K562 (cell line): ENCODE results near the gene TMPRSS9. TPM values are rescaled to one million over a fixed set of nuclear protein-coding genes. Genes with fewer than 3 reads are reported as not detected.

ENCODE experiments used
- ATAC-seq: fragments of 200-7000 bp; cut with Tn5 transposase; 3 replicates; pipeline ENCODE4 v1.9.1; 2020; ENCODE audit warnings: moderate library complexity
- BruUV-seq: library from RNA; stranded (reverse); fragments of 400-500 nt; replicated peaks from 2 replicates; lab custom pipeline; 2021; lab: Mats Ljungman, UMichigan
- CTCF ChIA-PET: fragments of 300-600 bp; formaldehyde crosslinking; extraction: SDS; loops from one replicate; lab custom pipeline; 2021; ENCODE audit warnings: low intra/inter-chr PET ratio; lab: Yijun Ruan, JAX
- POLR2A ChIA-PET: fragments of 300-600, 350-650 bp; sonication (Branson Sonifier 250); formaldehyde crosslinking; extraction: SDS; loops from one replicate; lab custom pipeline; 2021; ENCODE audit warnings: antibody characterized with exemption, inconsistent platforms; lab: Yijun Ruan, JAX
- DNase-seq, 4 experiments: peaks; one replicate each; pipeline versions ENCODE4 v3.0.0 to v3.0.0-alpha.2; 2011 to 2018; ENCODE audit warnings: low spot score in 3 of 4, mixed read lengths in 3 of 4; ENCODE audit errors: extremely low read depth in 1 of 4
- FAIRE-seq: peaks from 2 replicates; lab custom pipeline; 2011; peaks lifted over from hg19 to GRCh38; lab: Jason Lieb, UNC
- H2AFZ ChIP-seq: 2 replicates; pipeline ENCODE4 v1.6.0; 2011; ENCODE audit warnings: low read depth, low read length, control low read depth, inconsistent platforms
- H3K27ac ChIP-seq: fragments of 200-600 bp; 3 replicates; pipeline ENCODE4 v1.8.0; 2011; ENCODE audit warnings: low read depth, mild to moderate bottlenecking, control low read depth, inconsistent platforms, low read length, moderate library complexity, mixed read lengths; ENCODE audit errors: extremely low read depth
- H3K27me3 ChIP-seq, 2 experiments: fragments of 300-600 bp in 1 of 2; 2 replicates in 1 of 2; 3 replicates in 1 of 2; pipeline versions ENCODE4 v1.6.0 to v1.8.0; 2011; ENCODE audit warnings: inconsistent platforms in 2 of 2, low read length in 2 of 2, mild to moderate bottlenecking in 1 of 2, mixed read lengths in 1 of 2, moderate library complexity in 1 of 2; ENCODE audit not compliant: control insufficient read depth in 2 of 2, insufficient read depth in 2 of 2
- H3K36me3 ChIP-seq: fragments of 300-600 bp; 3 replicates; pipeline ENCODE4 v1.8.0; 2011; ENCODE audit warnings: mild to moderate bottlenecking, low read length, inconsistent platforms; ENCODE audit not compliant: control insufficient read depth, insufficient read depth
- H3K4me1 ChIP-seq, 2 experiments: fragments of 200-600 bp in 1 of 2; replicated peaks in 1 of 2; 2 replicates in 1 of 2; 3 replicates in 1 of 2; pipeline versions ENCODE4 v1.5.1 to v1.8.0; 2011; ENCODE audit warnings: inconsistent platforms in 2 of 2, low read length in 2 of 2, mild to moderate bottlenecking in 1 of 2, mixed read lengths in 1 of 2, moderate library complexity in 1 of 2; ENCODE audit not compliant: control insufficient read depth in 2 of 2, insufficient read depth in 2 of 2
- H3K4me2 ChIP-seq: 2 replicates; pipeline ENCODE4 v1.6.1; 2011; ENCODE audit warnings: low read length, control low read depth, inconsistent platforms, mixed read lengths; ENCODE audit not compliant: insufficient read depth
- H3K4me3 ChIP-seq: fragments of 200-600 bp; sonication (generic), shearing (Covaris generic); 2 replicates; pipeline ENCODE4 v1.5.1; 2016; ENCODE audit warnings: control low read depth, inconsistent platforms
- H3K79me2 ChIP-seq: fragments of 200-600 bp; 3 replicates; pipeline ENCODE4 v1.8.0; 2011; ENCODE audit warnings: low read length, inconsistent platforms; ENCODE audit not compliant: control insufficient read depth, insufficient read depth
- H3K9ac ChIP-seq, 2 experiments: 2 replicates each; pipeline versions ENCODE4 v1.6.0 to v1.6.1; 2011; ENCODE audit warnings: low read depth in 2 of 2, low read length in 2 of 2, control low read depth in 1 of 2, inconsistent platforms in 1 of 2, mild to moderate bottlenecking in 1 of 2, mixed read lengths in 1 of 2; ENCODE audit not compliant: insufficient read depth in 1 of 2
- H3K9me1 ChIP-seq: one replicate; pipeline ENCODE4 v1.6.0; 2011; ENCODE audit warnings: inconsistent platforms, mild to moderate bottlenecking, low read length, moderate library complexity; ENCODE audit not compliant: control insufficient read depth, insufficient read depth
- H3K9me3 ChIP-seq: replicated peaks from 2 replicates; pipeline ENCODE4 v1.5.1; 2011; ENCODE audit warnings: low read depth, low read length, inconsistent platforms; ENCODE audit not compliant: control insufficient read depth, insufficient read depth
- H4K20me1 ChIP-seq: replicated peaks from 2 replicates; pipeline ENCODE4 v1.6.1; 2011; ENCODE audit warnings: low read length, inconsistent platforms, mixed read lengths; ENCODE audit not compliant: control insufficient read depth, insufficient read depth
- ATF1 ChIP-seq, 2 experiments: fragments of 450-650 bp in 1 of 2; IDR thresholded peaks; 2 replicates each; pipeline ENCODE4 v1.6.1; 2016; ENCODE audit warnings: missing compliant biosample characterization in 1 of 2, missing genetic modification characterization in 1 of 2
- ESRRA ChIP-seq: fragments of 450-650 bp; IDR thresholded peaks from 2 replicates; pipeline ENCODE4 v1.6.1; 2014; ENCODE audit warnings: low read depth, mild to moderate bottlenecking, moderate library complexity, borderline replicate concordance
- MTA2 ChIP-seq: fragments of 450-650 bp; IDR thresholded peaks from 2 replicates; pipeline ENCODE4 v1.6.1; 2016; ENCODE audit warnings: low read depth
- MYNN ChIP-seq, 2 experiments: sonication (generic); formaldehyde crosslinking in 1 of 2; IDR thresholded peaks; 2 replicates each; pipeline versions ENCODE4 v1.5.0 to v1.6.1; 2016 to 2020; ENCODE audit warnings: antibody characterized with exemption in 1 of 2, missing genetic modification reagents in 1 of 2
- POLR2B ChIP-seq: fragments of 450-650 bp; IDR thresholded peaks from 2 replicates; pipeline ENCODE4 v1.6.1; 2018; ENCODE audit warnings: low read depth; ENCODE audit not compliant: partially characterized antibody
- POLR2G ChIP-seq: fragments of 200-400 bp; formaldehyde crosslinking; IDR thresholded peaks from 2 replicates; pipeline ENCODE4 v1.6.1; 2017; ENCODE audit warnings: low read depth, mild to moderate bottlenecking, antibody characterized with exemption, low read length, moderate library complexity
- SNIP1 ChIP-seq: fragments of 450-650 bp; IDR thresholded peaks from 2 replicates; pipeline ENCODE4 v1.7.1; 2017; ENCODE audit warnings: low read depth, mild to moderate bottlenecking
- SUPT5H ChIP-seq: fragments of 450-650 bp; IDR thresholded peaks from 2 replicates; pipeline ENCODE4 v1.6.1; 2016
- ZNF431 ChIP-seq: sonication (generic); formaldehyde crosslinking; IDR thresholded peaks from 2 replicates; pipeline ENCODE4 v1.8.0; 2022; ENCODE audit warnings: mild to moderate bottlenecking, missing genetic modification reagents
- WGBS: fragments of 100-300 bp; shearing (Covaris generic); methylation state at CpG from one replicate; pipeline ENCODE4 v1.1.6; 2016; ENCODE audit warnings: low coverage, mixed read lengths; ENCODE audit not compliant: insufficient coverage; ENCODE audit errors: missing lambda C conversion rate; 5-methylcytosine and 5-hydroxymethylcytosine counted together
- in situ Hi-C: fragments of 300-500 bp; cut with MboI; formaldehyde crosslinking; loops from 4 replicates; pipeline ENCODE4 v1.15.0; 2018; ENCODE audit warnings: inconsistent platforms, mixed read lengths
- intact Hi-C: fragments of 100-400 bp; cut with micrococcal nuclease; formaldehyde crosslinking; loops from 2 replicates; pipeline ENCODE4 v1.14.2; 2022
- polyA plus RNA-seq, 8 experiments: library from polyadenylated mRNA; depleted of rRNA in 4 of 8; stranded (reverse) in 5 of 8; unstranded in 3 of 8; fragments of >200 nt; fragmentation: Nextera tagmentation in 2 of 8; fragmentation: Illumina TruSeq in 1 of 8; extraction: Ambion mirVana in 2 of 8; extraction: Trizol in 1 of 8; gene quantifications; 2 replicates each; pipeline versions ENCODE4 v1.2.1 to v1.2.3, GENCODE V29; 2011 to 2014; ENCODE audit warnings: inconsistent platforms in 1 of 8, missing spikeins in 1 of 8
- total RNA-seq, 7 experiments: library from RNA; depleted of rRNA in 6 of 7; stranded (reverse); fragments of >200 nt in 6 of 7; fragmentation: Illumina TruSeq in 2 of 7; extraction: Trizol in 2 of 7; gene quantifications; 2 replicates each; pipeline versions ENCODE4 v1.2.1 to v1.2.3, GENCODE V29; 2011 to 2021; ENCODE audit warnings: low replicate concordance in 1 of 7
- TF ChIP-seq, protein P1 (sequence below): fragments of 250-450 bp; sonication (Bioruptor Pico); IDR thresholded peaks from 2 replicates; pipeline ENCODE4 v1.8.0; 2021; ENCODE audit warnings: mild to moderate bottlenecking, moderate library complexity
- TF ChIP-seq, protein P2 (sequence below): fragments of 450-650 bp; IDR thresholded peaks from 2 replicates; pipeline ENCODE4 v1.6.1; 2016; ENCODE audit warnings: mild to moderate bottlenecking
- TF ChIP-seq, protein P3 (sequence below): fragments of 450-650 bp; formaldehyde crosslinking; IDR thresholded peaks from 2 replicates; pipeline ENCODE4 v1.4.0; 2020; ENCODE audit warnings: mild to moderate bottlenecking
- TF ChIP-seq, protein P4 (sequence below): fragments of 450-650 bp; IDR thresholded peaks from 2 replicates; pipeline ENCODE4 v1.7.1; 2018; ENCODE audit warnings: mild to moderate bottlenecking, low read depth; ENCODE audit not compliant: partially characterized antibody
- TF ChIP-seq, protein P5 (sequence below): sonication (generic); formaldehyde crosslinking; IDR thresholded peaks from 2 replicates; pipeline ENCODE4 v1.8.0; 2022; ENCODE audit warnings: mild to moderate bottlenecking, missing genetic modification reagents

The TMPRSS9 gene
- total and polyA plus RNA-seq, 9 of the 15 experiments (the other 6 are each of a cell fraction or from before 2014, with no cell fraction given), result 0.01 to 0.03 TPM; not detected in 7

DNA sequence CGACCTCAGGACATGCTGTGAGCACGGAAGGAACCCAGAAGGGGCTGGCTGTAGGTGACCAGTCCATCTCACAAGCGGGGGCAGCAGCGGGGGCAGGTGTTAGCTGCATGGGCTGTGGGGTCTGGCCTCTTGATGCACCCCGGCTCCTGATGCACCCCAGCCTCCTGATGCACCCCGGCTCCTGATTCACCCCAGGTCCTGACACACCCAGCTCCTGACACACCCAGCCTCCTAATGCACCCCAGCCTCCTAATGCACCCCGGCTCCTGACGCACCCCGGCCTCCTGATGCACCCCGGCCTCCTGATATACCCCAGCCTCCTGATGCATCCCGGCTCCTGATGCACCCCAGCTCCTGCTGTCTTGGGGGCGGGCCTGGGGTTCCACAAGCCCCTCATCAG lies 39.1 kb upstream of the TMPRSS9 start:
- no peak for FAIRE-seq
- intact Hi-C loops (loop anchor here (10.0 kb wide), 1 partner anchor 64 kb away; no protein-coding TSS in a partner anchor), in situ Hi-C loops (no loop called here)
- H3K27me3 ChIP-seq, result no peaks in the 10 kb centered on the region
- H3K4me3 ChIP-seq, result no peak overlapping the region
- no peak for ATAC-seq
- CTCF ChIA-PET, result no interaction called here
- peaks cover 3 to 52% of the 10 kb centered on the region in 2 experiments; a peak in 3 of 5 replicates for H3K4me1 ChIP-seq
- no peaks in the 10 kb centered on the region for H3K9me1 ChIP-seq
- no peaks in the 10 kb centered on the region for H4K20me1 ChIP-seq
- no peak for DNase-seq
- WGBS, result 79% methylated on average over 12 of the region's 12 CpGs
- no peak overlapping the region for H2AFZ ChIP-seq
- no peak overlapping the region for H3K4me2 ChIP-seq
- POLR2A ChIA-PET, result interaction anchor here (0.8 to 1.6 kb wide), 2 partner anchors 44 to 87 kb away, joined by 3 to 4 read pairs; no protein-coding TSS in a partner anchor
- BruUV-seq, result no TSS peak
- H3K9ac ChIP-seq, result no peak overlapping the region
- no peaks in the 10 kb centered on the region for H3K9me3 ChIP-seq
- peaks cover 12% of the 10 kb centered on the region for H3K79me2 ChIP-seq
- H3K27ac ChIP-seq, result no peak overlapping the region
- peaks cover 42% of the 10 kb centered on the region; the same call in 2 of the 3 replicates for H3K36me3 ChIP-seq
- TF ChIP-seq SNIP1 (no peak), POLR2B (peak; percentile 47), POLR2G (peak; percentile 56), MYNN (IDR thresholded peaks at IDR 0.05) (peak; percentile 52), MYNN (CRISPR knock-in tag; IDR thresholded peaks at IDR 0.05) (no peak), ATF1 (CRISPR knock-in tag; IDR thresholded peaks at IDR 0.05) (no peak), ATF1 (tag; IDR thresholded peaks at IDR 0.05) (no peak), ZNF431 (CRISPR knock-in tag) (no peak), SUPT5H (peak; percentile 47; the same call in 1 of the 2 replicates), ESRRA (no peak), MTA2 (no peak)
- TF ChIP-seq, protein P1, sequence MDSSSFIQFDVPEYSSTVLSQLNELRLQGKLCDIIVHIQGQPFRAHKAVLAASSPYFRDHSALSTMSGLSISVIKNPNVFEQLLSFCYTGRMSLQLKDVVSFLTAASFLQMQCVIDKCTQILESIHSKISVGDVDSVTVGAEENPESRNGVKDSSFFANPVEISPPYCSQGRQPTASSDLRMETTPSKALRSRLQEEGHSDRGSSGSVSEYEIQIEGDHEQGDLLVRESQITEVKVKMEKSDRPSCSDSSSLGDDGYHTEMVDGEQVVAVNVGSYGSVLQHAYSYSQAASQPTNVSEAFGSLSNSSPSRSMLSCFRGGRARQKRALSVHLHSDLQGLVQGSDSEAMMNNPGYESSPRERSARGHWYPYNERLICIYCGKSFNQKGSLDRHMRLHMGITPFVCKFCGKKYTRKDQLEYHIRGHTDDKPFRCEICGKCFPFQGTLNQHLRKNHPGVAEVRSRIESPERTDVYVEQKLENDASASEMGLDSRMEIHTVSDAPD (CRISPR knock-in tag), result no peak
- TF ChIP-seq, protein P2, sequence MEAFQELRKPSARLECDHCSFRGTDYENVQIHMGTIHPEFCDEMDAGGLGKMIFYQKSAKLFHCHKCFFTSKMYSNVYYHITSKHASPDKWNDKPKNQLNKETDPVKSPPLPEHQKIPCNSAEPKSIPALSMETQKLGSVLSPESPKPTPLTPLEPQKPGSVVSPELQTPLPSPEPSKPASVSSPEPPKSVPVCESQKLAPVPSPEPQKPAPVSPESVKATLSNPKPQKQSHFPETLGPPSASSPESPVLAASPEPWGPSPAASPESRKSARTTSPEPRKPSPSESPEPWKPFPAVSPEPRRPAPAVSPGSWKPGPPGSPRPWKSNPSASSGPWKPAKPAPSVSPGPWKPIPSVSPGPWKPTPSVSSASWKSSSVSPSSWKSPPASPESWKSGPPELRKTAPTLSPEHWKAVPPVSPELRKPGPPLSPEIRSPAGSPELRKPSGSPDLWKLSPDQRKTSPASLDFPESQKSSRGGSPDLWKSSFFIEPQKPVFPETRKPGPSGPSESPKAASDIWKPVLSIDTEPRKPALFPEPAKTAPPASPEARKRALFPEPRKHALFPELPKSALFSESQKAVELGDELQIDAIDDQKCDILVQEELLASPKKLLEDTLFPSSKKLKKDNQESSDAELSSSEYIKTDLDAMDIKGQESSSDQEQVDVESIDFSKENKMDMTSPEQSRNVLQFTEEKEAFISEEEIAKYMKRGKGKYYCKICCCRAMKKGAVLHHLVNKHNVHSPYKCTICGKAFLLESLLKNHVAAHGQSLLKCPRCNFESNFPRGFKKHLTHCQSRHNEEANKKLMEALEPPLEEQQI, result no peak
- TF ChIP-seq, protein P3, sequence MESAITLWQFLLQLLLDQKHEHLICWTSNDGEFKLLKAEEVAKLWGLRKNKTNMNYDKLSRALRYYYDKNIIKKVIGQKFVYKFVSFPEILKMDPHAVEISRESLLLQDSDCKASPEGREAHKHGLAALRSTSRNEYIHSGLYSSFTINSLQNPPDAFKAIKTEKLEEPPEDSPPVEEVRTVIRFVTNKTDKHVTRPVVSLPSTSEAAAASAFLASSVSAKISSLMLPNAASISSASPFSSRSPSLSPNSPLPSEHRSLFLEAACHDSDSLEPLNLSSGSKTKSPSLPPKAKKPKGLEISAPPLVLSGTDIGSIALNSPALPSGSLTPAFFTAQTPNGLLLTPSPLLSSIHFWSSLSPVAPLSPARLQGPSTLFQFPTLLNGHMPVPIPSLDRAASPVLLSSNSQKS (CRISPR knock-in tag), result no peak
- TF ChIP-seq, protein P4, sequence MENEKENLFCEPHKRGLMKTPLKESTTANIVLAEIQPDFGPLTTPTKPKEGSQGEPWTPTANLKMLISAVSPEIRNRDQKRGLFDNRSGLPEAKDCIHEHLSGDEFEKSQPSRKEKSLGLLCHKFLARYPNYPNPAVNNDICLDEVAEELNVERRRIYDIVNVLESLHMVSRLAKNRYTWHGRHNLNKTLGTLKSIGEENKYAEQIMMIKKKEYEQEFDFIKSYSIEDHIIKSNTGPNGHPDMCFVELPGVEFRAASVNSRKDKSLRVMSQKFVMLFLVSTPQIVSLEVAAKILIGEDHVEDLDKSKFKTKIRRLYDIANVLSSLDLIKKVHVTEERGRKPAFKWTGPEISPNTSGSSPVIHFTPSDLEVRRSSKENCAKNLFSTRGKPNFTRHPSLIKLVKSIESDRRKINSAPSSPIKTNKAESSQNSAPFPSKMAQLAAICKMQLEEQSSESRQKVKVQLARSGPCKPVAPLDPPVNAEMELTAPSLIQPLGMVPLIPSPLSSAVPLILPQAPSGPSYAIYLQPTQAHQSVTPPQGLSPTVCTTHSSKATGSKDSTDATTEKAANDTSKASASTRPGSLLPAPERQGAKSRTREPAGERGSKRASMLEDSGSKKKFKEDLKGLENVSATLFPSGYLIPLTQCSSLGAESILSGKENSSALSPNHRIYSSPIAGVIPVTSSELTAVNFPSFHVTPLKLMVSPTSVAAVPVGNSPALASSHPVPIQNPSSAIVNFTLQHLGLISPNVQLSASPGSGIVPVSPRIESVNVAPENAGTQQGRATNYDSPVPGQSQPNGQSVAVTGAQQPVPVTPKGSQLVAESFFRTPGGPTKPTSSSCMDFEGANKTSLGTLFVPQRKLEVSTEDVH, result peak; percentile 29
- TF ChIP-seq, protein P5, sequence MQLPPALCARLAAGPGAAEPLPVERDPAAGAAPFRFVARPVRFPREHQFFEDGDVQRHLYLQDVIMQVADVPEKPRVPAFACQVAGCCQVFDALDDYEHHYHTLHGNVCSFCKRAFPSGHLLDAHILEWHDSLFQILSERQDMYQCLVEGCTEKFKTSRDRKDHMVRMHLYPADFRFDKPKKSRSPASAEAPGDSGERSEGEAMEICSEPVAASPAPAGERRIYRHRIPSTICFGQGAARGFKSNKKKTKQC (CRISPR knock-in tag), result no peak
